ENCODE measurements around the gene ZNF749.
A peak's percentile ranks its signal among the peaks of the same experiment; 100 is the strongest.

DNA sequence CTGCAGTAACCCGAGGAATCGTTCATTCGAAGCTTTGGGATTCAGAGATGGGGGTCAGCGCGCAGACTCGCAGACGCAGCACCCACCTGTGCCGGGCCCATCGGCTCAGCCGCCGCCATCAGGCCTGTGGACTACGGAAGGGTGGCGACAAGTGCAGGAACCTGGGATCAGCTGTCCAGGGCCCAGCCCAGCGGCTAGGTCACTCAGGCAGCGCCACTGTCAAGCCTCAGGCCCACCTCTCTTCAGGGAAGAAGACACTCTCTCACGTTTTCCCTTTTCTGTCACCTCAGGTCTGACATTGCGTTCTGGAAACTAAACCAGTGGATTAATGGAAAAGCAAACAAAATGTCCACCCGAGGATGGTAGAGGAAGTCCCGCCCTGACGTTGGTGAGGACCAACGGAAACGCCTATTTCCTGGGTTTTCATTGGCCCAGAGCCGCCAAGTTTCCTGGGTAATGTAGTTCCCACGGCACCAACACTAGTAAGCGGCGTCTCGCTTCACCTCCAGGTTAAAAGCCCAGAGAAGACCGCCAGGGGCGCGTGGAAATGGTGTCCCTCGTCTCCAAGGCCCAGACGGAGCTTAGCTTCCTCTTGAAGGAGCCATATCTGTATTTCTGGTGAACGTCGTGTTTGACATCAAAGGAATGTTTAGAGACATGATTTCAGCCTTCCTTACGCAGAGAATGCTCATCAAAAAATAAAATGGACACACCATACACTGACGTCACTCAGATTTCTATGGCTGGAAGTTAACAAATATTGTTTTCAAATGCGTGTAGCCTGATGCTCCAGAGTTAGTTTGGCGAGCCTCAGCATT, 42.3 kb downstream of the ZNF749 start, which contains the start of gene ZNF772:
- TF ChIP-seq, protein P1, sequence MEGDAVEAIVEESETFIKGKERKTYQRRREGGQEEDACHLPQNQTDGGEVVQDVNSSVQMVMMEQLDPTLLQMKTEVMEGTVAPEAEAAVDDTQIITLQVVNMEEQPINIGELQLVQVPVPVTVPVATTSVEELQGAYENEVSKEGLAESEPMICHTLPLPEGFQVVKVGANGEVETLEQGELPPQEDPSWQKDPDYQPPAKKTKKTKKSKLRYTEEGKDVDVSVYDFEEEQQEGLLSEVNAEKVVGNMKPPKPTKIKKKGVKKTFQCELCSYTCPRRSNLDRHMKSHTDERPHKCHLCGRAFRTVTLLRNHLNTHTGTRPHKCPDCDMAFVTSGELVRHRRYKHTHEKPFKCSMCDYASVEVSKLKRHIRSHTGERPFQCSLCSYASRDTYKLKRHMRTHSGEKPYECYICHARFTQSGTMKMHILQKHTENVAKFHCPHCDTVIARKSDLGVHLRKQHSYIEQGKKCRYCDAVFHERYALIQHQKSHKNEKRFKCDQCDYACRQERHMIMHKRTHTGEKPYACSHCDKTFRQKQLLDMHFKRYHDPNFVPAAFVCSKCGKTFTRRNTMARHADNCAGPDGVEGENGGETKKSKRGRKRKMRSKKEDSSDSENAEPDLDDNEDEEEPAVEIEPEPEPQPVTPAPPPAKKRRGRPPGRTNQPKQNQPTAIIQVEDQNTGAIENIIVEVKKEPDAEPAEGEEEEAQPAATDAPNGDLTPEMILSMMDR (IDR thresholded peaks at IDR 0.05) = peak; percentile 5 to 93 (median 68)
- no peak for TF ChIP-seq POLR2A (IDR thresholded peaks at IDR 0.05)

Measured in heart left ventricle (tissue), 13 donors.